Stimulated activated naive CD8-positive, alpha-beta T cell treated with anti-CD3 and anti-CD28 coated beads, Interleukin-15, Interleukin-2, amounts not matched to agents 100 ng/mL and 50 ng/mL, for 24 hours (primary cell): Measurements from ENCODE around the gene CUL1.

Experiments
- H3K27ac Mint-ChIP-seq: one replicate; pipeline ENCODE4 v1.8.0; 2021; ENCODE audit warnings: mild to moderate bottlenecking, mixed read lengths
- H3K27me3 Mint-ChIP-seq: one replicate; pipeline ENCODE4 v1.8.0; 2021; ENCODE audit warnings: mixed read lengths
- H3K36me3 Mint-ChIP-seq: one replicate; pipeline ENCODE4 v1.8.0; 2021; ENCODE audit warnings: low read depth, mixed read lengths
- H3K4me1 Mint-ChIP-seq: one replicate; pipeline ENCODE4 v1.8.0; 2021; ENCODE audit warnings: low read depth, mixed read lengths
- H3K4me3 Mint-ChIP-seq: one replicate; pipeline ENCODE4 v1.8.0; 2021; ENCODE audit warnings: mild to moderate bottlenecking, mixed read lengths
- H3K9me3 Mint-ChIP-seq: one replicate; pipeline ENCODE4 v1.8.0; 2021; ENCODE audit warnings: mixed read lengths

Gene CUL1

GRCh38 chr7:148684289-148684830 is 14.3 kb upstream of the CUL1 start:
- Mint-ChIP-seq H3K27ac (no peak overlapping the region), H3K4me3 (no peak overlapping the region), H3K4me1 (peaks cover 9% of the 10 kb centered on the region), H3K27me3 (no peaks in the 10 kb centered on the region), H3K36me3 (no peaks in the 10 kb centered on the region), H3K9me3 (peaks cover 8% of the 10 kb centered on the region)

DNA sequence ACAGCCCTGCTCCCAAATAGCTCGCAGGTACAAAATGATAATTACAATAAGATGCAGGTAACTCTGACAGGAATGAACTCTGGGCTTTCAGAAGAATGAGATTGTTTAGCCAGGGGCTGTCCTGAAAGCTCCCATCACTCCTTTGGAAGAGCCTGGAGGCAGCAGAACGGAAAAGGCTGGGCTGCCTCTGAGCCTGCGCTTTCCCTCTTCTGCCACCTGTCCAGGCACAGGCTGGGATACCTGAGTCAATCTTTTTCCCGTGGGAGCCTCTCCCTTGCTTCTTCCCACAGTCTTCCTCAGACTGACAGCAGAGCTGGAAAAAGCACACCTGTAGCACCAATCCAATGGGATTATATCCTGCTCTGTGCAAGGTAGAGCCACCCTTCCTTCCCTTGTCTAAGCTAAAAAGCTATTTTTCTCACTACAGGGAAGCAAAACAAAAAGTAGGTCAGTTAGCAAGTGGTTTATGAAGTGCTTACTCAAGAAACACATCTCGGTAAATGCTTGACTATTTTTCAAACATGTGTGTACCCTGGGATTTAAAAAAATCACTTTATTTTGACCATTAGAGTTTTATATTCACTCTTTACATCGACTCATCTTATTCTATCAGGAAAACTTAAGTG is 12.3 kb upstream of the CUL1 start:
- Mint-ChIP-seq H3K9me3 (peaks cover 8% of the 10 kb centered on the region), H3K4me3 (no peak overlapping the region), H3K27me3 (peaks cover 4% of the 10 kb centered on the region), H3K36me3 (no peaks in the 10 kb centered on the region), H3K4me1 (peaks cover 9% of the 10 kb centered on the region), H3K27ac (no peak overlapping the region)

- Mint-ChIP-seq H3K36me3 (no peaks in the 10 kb centered on the region), H3K4me3 (no peak overlapping the region), H3K27ac (no peak overlapping the region), H3K9me3 (no peaks in the 10 kb centered on the region), H3K27me3 (peaks cover 4% of the 10 kb centered on the region), H3K4me1 (peaks cover 9% of the 10 kb centered on the region)
Measured at GRCh38 chr7:148687555-148687954, 11.1 kb upstream of the CUL1 start.

- H3K27me3 Mint-ChIP-seq: peaks cover 4% of the 10 kb centered on the region
- no peaks in the 10 kb centered on the region for H3K36me3 Mint-ChIP-seq
- H3K4me3 Mint-ChIP-seq: no peak overlapping the region
- peaks cover 9% of the 10 kb centered on the region for H3K4me1 Mint-ChIP-seq
- H3K27ac Mint-ChIP-seq: no peak overlapping the region
- H3K9me3 Mint-ChIP-seq: no peaks in the 10 kb centered on the region
Measured at GRCh38 chr7:148688526-148688925, 10.2 kb upstream of the CUL1 start.

GRCh38 chr7:148693651-148694050 is 5.1 kb upstream of the CUL1 start:
- Mint-ChIP-seq H3K9me3 (no peaks in the 10 kb centered on the region), H3K4me3 (no peak overlapping the region), H3K27me3 (peaks cover 4% of the 10 kb centered on the region), H3K36me3 (no peaks in the 10 kb centered on the region), H3K27ac (no peak overlapping the region), H3K4me1 (peaks cover 28% of the 10 kb centered on the region)

DNA sequence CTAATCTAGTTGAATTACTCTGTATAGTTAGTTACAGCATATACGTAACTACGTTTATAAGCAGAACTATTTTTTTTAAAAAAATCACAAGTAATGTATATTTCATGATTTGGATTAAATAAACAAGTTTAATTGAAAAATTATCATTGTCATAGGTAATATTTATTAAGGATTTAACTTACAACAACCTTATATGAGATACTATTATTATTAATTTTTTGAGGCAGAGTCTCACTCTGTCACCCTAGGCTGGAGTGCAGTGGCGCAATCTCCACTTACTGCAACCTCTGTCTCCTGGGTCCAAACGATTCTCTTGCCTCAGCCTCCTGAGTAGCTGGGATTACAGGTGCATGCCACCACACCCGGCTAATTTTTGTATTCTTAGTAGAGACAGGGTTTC is 4.1 kb upstream of the CUL1 start:
- Mint-ChIP-seq H3K9me3 (no peaks in the 10 kb centered on the region), H3K4me3 (no peak overlapping the region), H3K36me3 (no peaks in the 10 kb centered on the region), H3K27ac (no peak overlapping the region), H3K27me3 (peaks cover 4% of the 10 kb centered on the region), H3K4me1 (peaks cover 28% of the 10 kb centered on the region)

- Mint-ChIP-seq H3K4me1 (peaks cover 38% of the 10 kb centered on the region), H3K27ac (peak overlapping the region; percentile 74), H3K36me3 (peaks cover 6% of the 10 kb centered on the region), H3K9me3 (no peaks in the 10 kb centered on the region), H3K4me3 (no peak overlapping the region), H3K27me3 (no peaks in the 10 kb centered on the region)
Measured at GRCh38 chr7:148695953-148696352, 2.8 kb upstream of the CUL1 start.

GRCh38 chr7:148696787-148697186 is 1.9 kb upstream of the CUL1 start:
- peak overlapping the region; percentile 90 for H3K27ac Mint-ChIP-seq
- no peak overlapping the region for H3K4me3 Mint-ChIP-seq
- no peaks in the 10 kb centered on the region for H3K9me3 Mint-ChIP-seq
- no peaks in the 10 kb centered on the region for H3K27me3 Mint-ChIP-seq
- H3K4me1 Mint-ChIP-seq: peaks cover 46% of the 10 kb centered on the region
- H3K36me3 Mint-ChIP-seq: peaks cover 6% of the 10 kb centered on the region

GRCh38 chr7:148697256-148698006 is 1.3 kb upstream of the CUL1 start:
- peaks cover 6% of the 10 kb centered on the region for H3K36me3 Mint-ChIP-seq
- H3K4me3 Mint-ChIP-seq: peak overlapping the region; percentile 84
- no peaks in the 10 kb centered on the region for H3K27me3 Mint-ChIP-seq

DNA sequence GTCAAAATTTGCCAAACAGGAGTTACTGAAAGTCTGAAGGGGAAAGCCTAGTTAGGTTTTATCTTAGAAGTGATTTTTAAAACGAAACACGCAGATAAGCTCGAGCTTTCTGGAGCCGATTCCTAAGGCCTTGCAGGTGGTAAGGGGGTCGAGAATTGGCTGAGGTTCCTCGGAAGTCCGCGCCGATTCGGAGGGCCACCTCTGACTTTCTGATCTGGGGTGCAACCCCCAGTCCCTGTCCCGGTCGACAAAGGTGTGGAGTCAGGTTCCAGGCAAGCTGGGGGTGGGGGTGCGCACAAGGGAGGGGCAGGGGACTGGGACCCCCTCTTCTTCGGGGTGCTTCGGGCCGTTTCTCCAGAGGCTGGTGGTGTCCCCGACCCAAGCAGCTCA is 701 bp upstream of the CUL1 start:
- H3K36me3 Mint-ChIP-seq: peaks cover 10% of the 10 kb centered on the region
- no peaks in the 10 kb centered on the region for H3K27me3 Mint-ChIP-seq
- H3K4me3 Mint-ChIP-seq: peak overlapping the region; percentile 84
- peak overlapping the region; percentile 90 for H3K27ac Mint-ChIP-seq
- no peaks in the 10 kb centered on the region for H3K9me3 Mint-ChIP-seq
- H3K4me1 Mint-ChIP-seq: peaks cover 58% of the 10 kb centered on the region

More at GRCh38 chr7:148697256-148698006, 1.3 kb upstream of the CUL1 start:
- H3K4me1 Mint-ChIP-seq: peaks cover 52% of the 10 kb centered on the region
- H3K27ac Mint-ChIP-seq: peak overlapping the region; percentile 90
- no peaks in the 10 kb centered on the region for H3K9me3 Mint-ChIP-seq

DNA sequence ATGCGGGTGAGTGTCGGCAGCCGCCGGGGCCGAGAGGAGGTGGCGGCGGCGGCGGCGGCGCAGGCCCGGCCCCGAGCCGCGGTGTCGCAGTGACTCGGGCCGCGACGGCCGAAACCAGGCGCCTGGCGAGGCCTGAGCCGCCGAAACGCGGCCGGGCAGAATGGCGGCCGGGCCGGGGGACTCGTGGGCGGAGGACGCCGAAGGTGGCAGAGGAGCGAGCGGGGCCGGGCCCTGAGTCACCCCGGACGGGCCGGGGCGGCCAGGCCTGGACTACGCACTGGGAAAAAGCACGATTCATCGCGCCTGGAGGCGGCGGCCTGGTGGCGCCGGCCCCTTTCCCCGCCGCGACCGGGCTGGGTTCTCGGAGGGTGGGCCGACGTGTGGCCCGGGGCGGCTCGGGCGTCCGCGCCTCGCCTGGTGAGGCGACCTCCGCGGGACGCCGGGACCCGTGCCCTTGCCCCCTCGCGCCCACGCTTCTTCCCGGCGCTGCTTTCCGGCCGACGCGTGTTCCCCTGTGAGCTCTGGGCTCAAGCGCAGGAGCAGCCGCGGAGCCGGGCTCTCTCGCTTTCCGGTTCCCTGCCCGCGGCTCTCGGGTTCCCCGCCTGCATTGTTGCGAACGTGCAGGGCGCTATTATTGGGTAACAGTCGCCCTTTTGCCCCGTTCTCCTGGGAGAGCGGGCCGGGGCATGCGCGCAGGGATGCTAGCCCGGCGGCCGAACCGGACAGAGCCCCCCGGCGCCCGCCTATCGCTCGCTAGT is 500 bp downstream of the CUL1 start:
- no peaks in the 10 kb centered on the region for H3K27me3 Mint-ChIP-seq
- H3K9me3 Mint-ChIP-seq: no peaks in the 10 kb centered on the region
- H3K4me1 Mint-ChIP-seq: peaks cover 70% of the 10 kb centered on the region
- peak overlapping the region; percentile 99 for H3K4me3 Mint-ChIP-seq
- H3K27ac Mint-ChIP-seq: peak overlapping the region; percentile 81
- peaks cover 12% of the 10 kb centered on the region for H3K36me3 Mint-ChIP-seq

DNA sequence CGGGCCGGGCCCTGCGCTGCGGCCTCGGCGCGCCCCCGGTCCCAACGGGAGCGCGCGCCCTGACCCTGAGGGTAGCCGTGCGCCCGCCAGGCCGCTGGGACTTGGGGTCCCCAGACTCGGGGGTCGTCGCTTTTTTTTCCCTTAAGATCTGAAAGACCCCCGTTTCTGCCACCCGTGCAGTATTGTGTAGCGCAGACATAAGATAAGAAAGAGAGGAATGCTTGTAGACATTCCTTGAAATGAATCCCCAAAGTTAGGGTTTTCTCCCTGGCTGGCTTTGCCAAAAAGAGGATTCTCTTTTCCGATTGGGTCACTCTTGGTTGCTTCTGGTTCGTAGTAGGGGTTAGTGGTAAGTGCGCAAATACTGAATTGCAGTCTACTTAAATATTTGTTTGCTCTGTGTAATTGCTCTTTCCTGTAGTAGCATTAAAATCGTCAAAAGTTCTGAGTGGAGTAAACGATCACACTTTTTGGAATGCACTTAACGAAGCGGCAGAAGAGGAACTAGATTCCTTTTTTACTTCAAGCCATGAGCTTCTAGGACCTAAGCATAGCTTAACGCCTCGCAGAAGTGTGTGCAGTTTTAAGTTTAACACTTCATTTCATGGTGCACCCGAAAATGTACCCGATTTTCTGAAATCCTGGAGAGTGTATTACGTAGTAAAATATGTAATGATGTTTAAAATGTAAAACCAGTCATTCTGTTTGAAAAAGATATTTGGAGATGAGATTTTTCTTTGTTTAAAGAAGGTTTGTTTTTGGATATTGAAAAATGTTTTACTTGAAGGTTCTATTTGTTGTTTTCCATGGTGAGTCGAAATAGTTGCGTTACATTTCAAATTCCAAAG is 1.3 kb downstream of the CUL1 start:
- Mint-ChIP-seq H3K27ac (peak overlapping the region; percentile 97), H3K27me3 (no peaks in the 10 kb centered on the region), H3K4me1 (peaks cover 77% of the 10 kb centered on the region), H3K9me3 (no peaks in the 10 kb centered on the region), H3K4me3 (peak overlapping the region; percentile 99), H3K36me3 (peaks cover 12% of the 10 kb centered on the region)

- H3K36me3 Mint-ChIP-seq: peaks cover 12% of the 10 kb centered on the region
- H3K27ac Mint-ChIP-seq: peak overlapping the region; percentile 97
- H3K4me3 Mint-ChIP-seq: peak overlapping the region; percentile 99
- H3K4me1 Mint-ChIP-seq: peaks cover 79% of the 10 kb centered on the region
- no peaks in the 10 kb centered on the region for H3K27me3 Mint-ChIP-seq
- H3K9me3 Mint-ChIP-seq: no peaks in the 10 kb centered on the region
Measured at GRCh38 chr7:148700661-148701064, 2.0 kb downstream of the CUL1 start.

DNA sequence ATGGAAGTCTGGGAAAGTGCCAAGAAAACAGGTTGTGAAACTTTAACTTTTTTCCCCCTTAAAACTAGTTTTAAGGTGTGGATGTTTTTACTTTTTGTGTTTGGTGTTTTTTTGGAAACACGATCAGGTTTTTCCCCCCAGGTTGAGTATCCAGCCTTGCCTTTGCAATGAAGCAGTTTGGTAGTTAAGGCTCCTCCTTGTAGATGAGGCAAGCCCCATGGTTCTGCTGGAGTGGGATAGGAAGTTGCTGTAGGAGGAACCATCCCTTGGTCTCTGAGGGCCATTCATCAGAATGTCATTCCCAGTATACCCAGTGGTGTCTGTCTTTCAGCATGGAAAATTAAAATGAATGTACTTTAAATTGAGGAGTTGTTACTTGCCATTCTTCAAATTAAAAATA is 2.7 kb downstream of the CUL1 start:
- Mint-ChIP-seq H3K36me3 (peaks cover 12% of the 10 kb centered on the region), H3K27ac (peak overlapping the region; percentile 97), H3K4me3 (peak overlapping the region; percentile 99), H3K27me3 (no peaks in the 10 kb centered on the region), H3K9me3 (no peaks in the 10 kb centered on the region), H3K4me1 (peaks cover 79% of the 10 kb centered on the region)
